IMR-90 (cell line): ENCODE measurements around the gene CATSPERZ. TPM values are rescaled to one million over a fixed set of nuclear protein-coding genes. Genes with fewer than 3 reads are reported as not detected.

Experiments
- ATAC-seq: fragments of 200-7000 bp; cut with Tn5 transposase; 2 replicates; pipeline ENCODE4 v1.9.1; 2020; ENCODE audit warnings: low read depth, mild to moderate bottlenecking, moderate library complexity
- BruUV-seq: library from RNA; stranded (reverse); fragments of 400-500 nt; replicated peaks from 2 replicates; lab custom pipeline; 2021; lab: Mats Ljungman, UMichigan
- CTCF ChIA-PET: fragments of 300-600 bp; formaldehyde crosslinking; extraction: SDS; loops from one replicate; lab custom pipeline; 2021; ENCODE audit warnings: antibody characterized with exemption; lab: Yijun Ruan, JAX
- POLR2A ChIA-PET: fragments of 300-600 bp; sonication (Branson Sonifier 250); formaldehyde crosslinking; loops from one replicate; lab custom pipeline; 2022; ENCODE audit warnings: antibody characterized with exemption; ENCODE audit not compliant: unreplicated experiment; lab: Charles Lee
- DNase-seq: peaks from one replicate; pipeline ENCODE4 v3.0.0; 2013
- H2AFZ ChIP-seq: replicated peaks from 2 replicates; pipeline ENCODE3; 2013; ENCODE audit warnings: low read length, mild to moderate bottlenecking; ENCODE audit not compliant: poor library complexity
- H2AK5ac ChIP-seq: 2 replicates; pipeline ENCODE4 v1.6.1; 2013; ENCODE audit warnings: low read depth, low read length, inconsistent platforms
- H2AK9ac ChIP-seq: replicated peaks from 2 replicates; pipeline ENCODE3; 2013; ENCODE audit warnings: mild to moderate bottlenecking, low read depth, low read length, moderate library complexity; ENCODE audit not compliant: poor library complexity
- H2BK120ac ChIP-seq: 2 replicates; pipeline ENCODE4 v1.6.1; 2013; ENCODE audit warnings: low read depth, low read length, inconsistent platforms
- H2BK15ac ChIP-seq: 3 replicates; pipeline ENCODE4 v1.6.1; 2013; ENCODE audit warnings: low read depth, low read length, inconsistent platforms
- H2BK20ac ChIP-seq: 2 replicates; pipeline ENCODE4 v1.6.1; 2013; ENCODE audit warnings: low read depth, mild to moderate bottlenecking, inconsistent platforms, low read length, moderate library complexity
- H2BK5ac ChIP-seq: 2 replicates; pipeline ENCODE4 v1.6.1; 2013; ENCODE audit warnings: mild to moderate bottlenecking, low read depth, low read length, inconsistent platforms; ENCODE audit not compliant: poor library complexity, severe bottlenecking
- H3K14ac ChIP-seq: replicated peaks from 2 replicates; pipeline ENCODE4 v1.6.1; 2013; ENCODE audit warnings: low read depth, low read length, inconsistent platforms
- H3K18ac ChIP-seq: 2 replicates; pipeline ENCODE4 v1.6.1; 2013; ENCODE audit warnings: low read depth, low read length, control low read depth
- H3K23ac ChIP-seq: 2 replicates; pipeline ENCODE4 v1.6.1; 2013; ENCODE audit warnings: low read depth, low read length, inconsistent platforms
- H3K27ac ChIP-seq: 2 replicates; pipeline ENCODE4 v1.5.1; 2013; ENCODE audit warnings: mild to moderate bottlenecking, control low read depth, low read length; ENCODE audit not compliant: insufficient read depth
- H3K27me3 ChIP-seq: 2 replicates; pipeline ENCODE4 v1.6.1; 2013; ENCODE audit warnings: low read length; ENCODE audit not compliant: control insufficient read depth, insufficient read depth
- H3K36me3 ChIP-seq: 2 replicates; pipeline ENCODE4 v1.6.1; 2013; ENCODE audit warnings: low read length, mixed read lengths; ENCODE audit not compliant: control insufficient read depth, insufficient read depth
- H3K4ac ChIP-seq: 2 replicates; pipeline ENCODE4 v1.6.1; 2013; ENCODE audit warnings: low read depth, low read length, inconsistent platforms
- H3K4me1 ChIP-seq: 2 replicates; pipeline ENCODE4 v1.6.1; 2013; ENCODE audit warnings: low read length, mixed read lengths; ENCODE audit not compliant: control insufficient read depth, insufficient read depth
- H3K4me2 ChIP-seq: 2 replicates; pipeline ENCODE4 v1.6.1; 2013; ENCODE audit warnings: low read depth, mild to moderate bottlenecking, control low read depth, low read length, moderate library complexity
- H3K4me3 ChIP-seq: 2 replicates; pipeline ENCODE4 v1.5.1; 2013; ENCODE audit warnings: low read depth, mild to moderate bottlenecking, control low read depth, low read length, moderate library complexity; ENCODE audit not compliant: insufficient read depth
- H3K56ac ChIP-seq: 2 replicates; pipeline ENCODE4 v1.6.1; 2013; ENCODE audit warnings: low read length, inconsistent platforms; ENCODE audit not compliant: insufficient read depth; ENCODE audit errors: extremely low read depth
- H3K79me1 ChIP-seq, 2 experiments: 2 replicates each; pipeline ENCODE4 v1.6.1; 2013; ENCODE audit warnings: low read length in 2 of 2, inconsistent platforms in 1 of 2, low read depth in 1 of 2
- H3K9ac ChIP-seq: 2 replicates; pipeline ENCODE4 v1.6.1; 2013; ENCODE audit warnings: low read depth, low read length, control low read depth
- H3K9me1 ChIP-seq: 2 replicates; pipeline ENCODE4 v1.6.1; 2013; ENCODE audit warnings: low read length, inconsistent platforms; ENCODE audit not compliant: insufficient read depth
- H3K9me3 ChIP-seq: 2 replicates; pipeline ENCODE4 v1.6.1; 2013; ENCODE audit warnings: low read length; ENCODE audit not compliant: control insufficient read depth, insufficient read depth
- H4K20me1 ChIP-seq: 2 replicates; pipeline ENCODE4 v1.6.1; 2013; ENCODE audit warnings: low read length, inconsistent platforms; ENCODE audit not compliant: insufficient read depth
- H4K5ac ChIP-seq: 2 replicates; pipeline ENCODE4 v1.6.1; 2013; ENCODE audit warnings: mild to moderate bottlenecking, low read depth, low read length, control low read depth
- H4K8ac ChIP-seq, 2 experiments: 2 replicates each; pipeline ENCODE4 v1.6.1; 2013; ENCODE audit warnings: low read depth in 2 of 2, low read length in 2 of 2, control low read depth in 1 of 2, inconsistent platforms in 1 of 2
- H4K91ac ChIP-seq: 2 replicates; pipeline ENCODE4 v1.6.1; 2013; ENCODE audit warnings: low read depth, low read length, inconsistent platforms; ENCODE audit not compliant: insufficient read depth
- MAZ ChIP-seq: IDR thresholded peaks from 2 replicates; pipeline ENCODE4 v1.6.1; 2012; ENCODE audit warnings: low read depth, mild to moderate bottlenecking, low read length, improper control_type of control experiment, moderate library complexity, borderline replicate concordance
- MXI1 ChIP-seq: IDR thresholded peaks from 2 replicates; pipeline ENCODE4 v1.6.1; 2012; ENCODE audit warnings: low read depth, mild to moderate bottlenecking, low read length, moderate library complexity, borderline replicate concordance
- SMC3 ChIP-seq: fragments of 150-350 bp; IDR thresholded peaks from 2 replicates; pipeline ENCODE4 v1.6.1; 2016; ENCODE audit warnings: low read depth, mild to moderate bottlenecking, antibody characterized with exemption, low read length, moderate library complexity
- WGBS, 2 experiments: methylation state at CpG; one replicate each; pipeline versions ENCODE4 v1.1.5 to v1.1.7; 2013; ENCODE audit warnings: missing lambda C conversion rate in 2 of 2; ENCODE audit not compliant: insufficient read length in 1 of 2; ENCODE audit errors: extremely low coverage in 2 of 2; 5-methylcytosine and 5-hydroxymethylcytosine counted together
- dilution Hi-C: fragments of 300-500 bp; cut with HindIII; formaldehyde crosslinking; loops from one replicate; pipeline ENCODE4 v1.14.3; 2018; ENCODE audit warnings: low sequenced_read_pairs; ENCODE audit not compliant: unreplicated experiment
- in situ Hi-C: fragments of 300-500 bp; cut with MboI; formaldehyde crosslinking; loops from 3 replicates; pipeline ENCODE4 v1.14.3; 2019; ENCODE audit warnings: low sequenced_read_pairs, inconsistent platforms, mixed read lengths
- intact Hi-C: fragments of 100-400 bp; cut with micrococcal nuclease; formaldehyde crosslinking; loops from 2 replicates; pipeline ENCODE4 v1.10.0; 2022
- polyA plus RNA-seq, 3 experiments: library from polyadenylated mRNA; depleted of rRNA; stranded (reverse); fragments of >200 nt; gene quantifications; 2 replicates each; pipeline ENCODE4 v1.2.3, GENCODE V29; 2012; ENCODE audit warnings: low replicate concordance in 1 of 3
- total RNA-seq: library from RNA; depleted of rRNA; stranded (reverse); fragments of >200 nt; gene quantifications from 2 replicates; pipeline ENCODE4 v1.2.3, GENCODE V29; 2012

CATSPERZ gene
- total and polyA plus RNA-seq, 2 of the 4 experiments (the other 2 are of a cell fraction): not detected

GRCh38 chr11:64284962-64285884 lies 14.9 kb upstream of the CATSPERZ start, which contains the start of gene GPR137:
GPR137 (plus strand) TSS chr11:64285848; CDS start chr11:64286525, 677 bp downstream.
- Histone ChIP-seq H4K5ac (peak within 1 kb of the TSS; percentile 56), H3K4me1 (peaks cover 8% of the 10 kb centered on the region), H4K8ac (peak within 1 kb of the TSS; percentile 91 to 92; a peak in 3 of 4 replicates), H2BK5ac (peak within 1 kb of the TSS; percentile 60), H3K4ac (peak within 1 kb of the TSS; percentile 81), H2BK15ac (no peak within 1 kb of the TSS), H3K36me3 (peaks cover 6% of the 10 kb centered on the region; the same call in 1 of the 2 replicates), H3K27me3 (peaks cover 2% of the 10 kb centered on the region; the same call in 1 of the 2 replicates), H2BK120ac (no peak within 1 kb of the TSS), H2AK5ac (peak within 1 kb of the TSS; percentile 95), H3K27ac (peak within 1 kb of the TSS; percentile 86), H2AK9ac (peak within 1 kb of the TSS; percentile 99), H3K56ac (peak within 1 kb of the TSS; percentile 55), H3K23ac (peak within 1 kb of the TSS; percentile 87; the same call in 1 of the 2 replicates), H2BK20ac (no peak within 1 kb of the TSS), H4K20me1 (no peaks in the 10 kb centered on the region), H3K9me1 (peaks cover 5% of the 10 kb centered on the region; the same call in 1 of the 2 replicates), H3K9ac (peak within 1 kb of the TSS; percentile 75), H3K4me3 (peak within 1 kb of the TSS; percentile 71), H3K18ac (peak within 1 kb of the TSS; percentile 17; the same call in 1 of the 2 replicates), H4K91ac (peak within 1 kb of the TSS; percentile 55), H3K9me3 (no peaks in the 10 kb centered on the region), H3K14ac (peak within 1 kb of the TSS; percentile 86), H3K4me2 (peak within 1 kb of the TSS; percentile 95), H3K79me1 (peaks cover 15 to 39% of the 10 kb centered on the region in 2 experiments), H2AFZ (peak within 1 kb of the TSS; percentile 93)
- ATAC-seq (peak; percentile 73), DNase-seq (peak; percentile 56)
- in situ Hi-C loops (no loop called here), intact Hi-C loops (loop anchor here (1.0 kb wide), 1 partner anchor 33 kb away; no protein-coding TSS in a partner anchor), dilution Hi-C loops (no loop called here)
- TF ChIP-seq MAZ (peak; percentile 18; the same call in 1 of the 2 replicates), MXI1 (0 out of 2 replicates have a peak, but pooled peaks have one; percentile 16), SMC3 (no peak)
- CTCF ChIA-PET: interaction anchor here (1.6 kb wide), 1 partner anchor 20 kb away, joined by 4 read pairs; the partner anchor contains the start of gene ESRRA
- no TSS peak for BruUV-seq
- POLR2A ChIA-PET: no interaction called here
- 0% methylated on average over 37 of the region's 102 CpGs; no CpG with 5 or more reads in 1 of the 2 experiments for WGBS, 2 experiments
